GM12878 (cell line): ENCODE results near the gene DOCK9. TPM values are rescaled to one million over a fixed set of nuclear protein-coding genes. Genes with fewer than 3 reads are reported as not detected.

ENCODE experiments used
- ATAC-seq: fragments of 200-7000 bp; cut with Tn5 transposase; 3 replicates; pipeline ENCODE4 v1.9.1; 2020; ENCODE audit warnings: mild to moderate bottlenecking, moderate library complexity
- BruUV-seq: library from RNA; stranded (reverse); fragments of 400-500 nt; replicated peaks from 2 replicates; lab custom pipeline; 2021; lab: Mats Ljungman, UMichigan
- CTCF ChIA-PET: fragments of 300-600 bp; sonication (Branson Sonifier 250); formaldehyde crosslinking; extraction: SDS; loops from one replicate; lab custom pipeline; 2021; ENCODE audit warnings: inconsistent platforms; lab: Yijun Ruan, JAX
- POLR2A ChIA-PET: fragments of 350-600 bp; formaldehyde crosslinking; extraction: SDS; loops from one replicate; lab custom pipeline; 2021; ENCODE audit warnings: inconsistent platforms; lab: Charles Lee
- RAD21 ChIA-PET: fragments of 300-600 bp; sonication (Branson Sonifier 250); formaldehyde crosslinking; loops from one replicate; lab custom pipeline; 2023; ENCODE audit warnings: antibody characterized with exemption; ENCODE audit not compliant: unreplicated experiment; lab: Charles Lee
- SMC1A ChIA-PET: fragments of 300-600 bp; sonication (Branson Sonifier 250); formaldehyde crosslinking; loops from one replicate; lab custom pipeline; 2023; ENCODE audit not compliant: unreplicated experiment, uncharacterized antibody; lab: Charles Lee
- DNase-seq: peaks from one replicate; pipeline ENCODE4 v3.0.0-alpha.2; 2011; ENCODE audit warnings: low read depth, low spot score
- FAIRE-seq: peaks from 3 replicates; lab custom pipeline; 2011; peaks lifted over from hg19 to GRCh38; lab: Jason Lieb, UNC
- H2AFZ ChIP-seq: 2 replicates; pipeline ENCODE4 v1.6.0; 2011; ENCODE audit warnings: low read depth, low read length, control low read depth; ENCODE audit not compliant: control insufficient read depth
- H3K27ac ChIP-seq: 2 replicates; pipeline ENCODE4 v1.5.1; 2011; ENCODE audit warnings: control low read depth; ENCODE audit not compliant: control insufficient read depth, insufficient read depth
- H3K27me3 ChIP-seq, 2 experiments: replicated peaks in 1 of 2; 2 replicates each; pipeline versions ENCODE4 v1.6.0 to v1.6.1; 2011; ENCODE audit warnings: low read length in 1 of 2; ENCODE audit not compliant: control insufficient read depth in 2 of 2, insufficient read depth in 2 of 2
- H3K36me3 ChIP-seq, 2 experiments: 2 replicates each; pipeline ENCODE4 v1.5.1; 2011; ENCODE audit warnings: low read length in 1 of 2; ENCODE audit not compliant: control insufficient read depth in 2 of 2, insufficient read depth in 2 of 2
- H3K4me1 ChIP-seq: 2 replicates; pipeline ENCODE4 v1.6.1; 2011; ENCODE audit warnings: mild to moderate bottlenecking, low read length, moderate library complexity, mixed read lengths; ENCODE audit not compliant: control insufficient read depth, insufficient read depth
- H3K4me2 ChIP-seq: 2 replicates; pipeline ENCODE4 v1.6.0; 2011; ENCODE audit warnings: control low read depth; ENCODE audit not compliant: control insufficient read depth, insufficient read depth
- H3K4me3 ChIP-seq: fragments of 200-600 bp; sonication (generic); 2 replicates; pipeline ENCODE4 v1.5.1; 2016
- H3K79me2 ChIP-seq: 2 replicates; pipeline ENCODE4 v1.6.0; 2011; ENCODE audit warnings: low read length; ENCODE audit not compliant: control insufficient read depth, insufficient read depth
- H3K9ac ChIP-seq: 2 replicates; pipeline ENCODE4 v1.8.0; 2011; ENCODE audit warnings: low read length, control low read depth, mixed read lengths; ENCODE audit not compliant: control insufficient read depth, insufficient read depth
- H3K9me3 ChIP-seq: replicated peaks from 3 replicates; pipeline ENCODE4 v1.5.1; 2011; ENCODE audit warnings: mild to moderate bottlenecking, low read length; ENCODE audit not compliant: control insufficient read depth, insufficient read depth
- H4K20me1 ChIP-seq: 2 replicates; pipeline ENCODE4 v1.6.0; 2011; ENCODE audit not compliant: control insufficient read depth, insufficient read depth
- CTCF ChIP-seq, 3 experiments: IDR thresholded peaks in 2 of 3; conservative IDR thresholded peaks in 1 of 3; 2 replicates each; pipeline ENCODE4 v1.5.1; 2011; ENCODE audit warnings: low read depth in 3 of 3, low read length in 3 of 3, mild to moderate bottlenecking in 3 of 3, control low read depth in 2 of 3, moderate library complexity in 2 of 3, inconsistent platforms in 1 of 3, mixed read lengths in 1 of 3; ENCODE audit not compliant: control insufficient read depth in 2 of 3, insufficient read depth in 1 of 3; ENCODE audit errors: extremely low read depth in 1 of 3
- HDAC2 ChIP-seq: fragments of 200-600 bp; sonication (generic); IDR thresholded peaks from 2 replicates; pipeline ENCODE4 v1.6.1; 2017
- IRF4 ChIP-seq: IDR thresholded peaks from 2 replicates; pipeline ENCODE4 v1.6.1; 2011; ENCODE audit warnings: low read depth, low read length
- JUNB ChIP-seq: IDR thresholded peaks from 2 replicates; pipeline ENCODE4 v1.6.1; 2016; ENCODE audit warnings: antibody characterized with exemption, mild to moderate bottlenecking
- STAT1 ChIP-seq: fragments of 450-650 bp; conservative IDR thresholded peaks from 2 replicates; pipeline ENCODE4 v1.6.1; 2014; ENCODE audit warnings: antibody characterized with exemption, mild to moderate bottlenecking
- ZNF384 ChIP-seq: IDR thresholded peaks from 2 replicates; pipeline ENCODE4 v1.6.1; 2012; ENCODE audit warnings: low read depth, mild to moderate bottlenecking, low read length, improper control_type of control experiment, borderline replicate concordance
- ZNF687 ChIP-seq: fragments of 450-650 bp; IDR thresholded peaks from 2 replicates; pipeline ENCODE4 v1.6.1; 2017; ENCODE audit warnings: mild to moderate bottlenecking, moderate library complexity
- WGBS: methylation state at CpG from one replicate; pipeline ENCODE4 v1.1.6; 2016; ENCODE audit warnings: low lambda C conversion rate; ENCODE audit not compliant: insufficient replicate concordance, insufficient coverage; ENCODE audit errors: missing lambda C conversion rate; 5-methylcytosine and 5-hydroxymethylcytosine counted together
- in situ Hi-C: fragments of 300-500 bp; cut with MboI; formaldehyde crosslinking; loops from 9 replicates; pipeline ENCODE4 v1.14.3; 2018; ENCODE audit warnings: mixed read lengths
- intact Hi-C: fragments of 100-400 bp; cut with micrococcal nuclease; formaldehyde crosslinking; loops from one replicate; pipeline ENCODE4 v1.14.2; 2022; ENCODE audit not compliant: unreplicated experiment
- polyA plus RNA-seq, 11 experiments: library from polyadenylated mRNA; depleted of rRNA in 4 of 11; unstranded in 6 of 11; stranded (reverse) in 5 of 11; fragments of >200 nt; fragmentation: Nextera tagmentation in 4 of 11; fragmentation: Illumina TruSeq in 1 of 11; extraction: Ambion mirVana in 4 of 11; extraction: Trizol in 1 of 11; gene quantifications; 1 replicate in 1 of 11; 2 replicates in 10 of 11; pipeline versions ENCODE4 v1.2.1 to v1.2.3, GENCODE V29; 2011 to 2016; ENCODE audit warnings: inconsistent platforms in 2 of 11, missing spikeins in 2 of 11, low read depth in 1 of 11
- total RNA-seq, 4 experiments: library from RNA; depleted of rRNA in 3 of 4; stranded (reverse); fragments of >200 nt in 3 of 4; fragmentation: Illumina TruSeq in 1 of 4; extraction: Trizol in 1 of 4; gene quantifications; 2 replicates each; pipeline versions ENCODE4 v1.2.1 to v1.2.3, GENCODE V29; 2013 to 2021

DOCK9 gene
- total and polyA plus RNA-seq, 10 of the 15 experiments (the other 5 are each of a cell fraction or from before 2014, with no cell fraction given), result 0.09 to 2.9 (median 0.74) TPM

- Histone ChIP-seq H3K4me1 (no peaks in the 10 kb centered on the region), H3K4me2 (no peak overlapping the region), H3K36me3 (no peaks in the 10 kb centered on the region), H3K79me2 (no peaks in the 10 kb centered on the region), H2AFZ (no peak overlapping the region), H3K9ac (no peak overlapping the region), H3K27me3 (no peaks in the 10 kb centered on the region), H4K20me1 (no peaks in the 10 kb centered on the region), H3K27ac (no peak overlapping the region), H3K9me3 (no peaks in the 10 kb centered on the region), H3K4me3 (no peak overlapping the region)
- in situ Hi-C loops (no loop called here), intact Hi-C loops (no loop called here)
- CTCF ChIA-PET, result no interaction called here
- SMC1A ChIA-PET, result interaction anchor here (0.7 kb wide), 1 partner anchor 9 kb away, joined by 3 read pairs; no protein-coding TSS in a partner anchor
- WGBS, result 80% methylated on average over 8 of the region's 8 CpGs
- POLR2A ChIA-PET, result no interaction called here
- DNase-seq (no peak), ATAC-seq (no peak), FAIRE-seq (no peak)
- RAD21 ChIA-PET, result no interaction called here
- BruUV-seq, result no TSS peak
- TF ChIP-seq IRF4 (no peak), JUNB (no peak), CTCF (IDR thresholded peaks at IDR 0.05 in 2 of 3, conservative IDR thresholded peaks at IDR 0.05 in 1 of 3; ENCODE audit: control insufficient read depth in 2 of 3, extremely low read depth in 1 of 3, insufficient read depth in 1 of 3, low read depth in 3 of 3, low read length in 3 of 3) (no peak), HDAC2 (no peak), ZNF687 (no peak), ZNF384 (no peak), STAT1 (no peak)
Measured at GRCh38 chr13:98831236-98831635, 146.6 kb downstream of the DOCK9 start.
